Endodermal cell (in vitro differentiated cells): ENCODE results near the gene CDC42BPB. TPM values are rescaled to one million over a fixed set of nuclear protein-coding genes. Genes with fewer than 3 reads are reported as not detected.
A peak's percentile ranks its signal among the peaks of the same experiment; 100 is the strongest.

Source experiments
- DNase-seq: peaks from one replicate; pipeline ENCODE4 v3.0.0-alpha.2; 2017
- H3K27ac ChIP-seq: 2 replicates; pipeline ENCODE4 v1.5.1; 2013; ENCODE audit warnings: mild to moderate bottlenecking, low read depth, low read length, moderate library complexity
- H3K27me3 ChIP-seq: 2 replicates; pipeline ENCODE4 v1.6.1; 2013; ENCODE audit warnings: mild to moderate bottlenecking, low read length, moderate library complexity; ENCODE audit not compliant: insufficient read depth, control insufficient read depth, poor library complexity, severe bottlenecking
- H3K36me3 ChIP-seq: 2 replicates; pipeline ENCODE4 v1.7.0; 2013; ENCODE audit warnings: mild to moderate bottlenecking, low read length, moderate library complexity; ENCODE audit not compliant: control insufficient read depth, insufficient read depth
- H3K4me1 ChIP-seq: one replicate; pipeline ENCODE4 v1.7.0; 2013; ENCODE audit warnings: low read length; ENCODE audit not compliant: control insufficient read depth, insufficient read depth
- H3K4me3 ChIP-seq: 2 replicates; pipeline ENCODE4 v1.5.1; 2013; ENCODE audit warnings: mild to moderate bottlenecking, low read length, moderate library complexity
- H3K9ac ChIP-seq: 2 replicates; pipeline ENCODE4 v1.6.1; 2013; ENCODE audit warnings: mild to moderate bottlenecking, low read length, moderate library complexity; ENCODE audit not compliant: poor library complexity, severe bottlenecking; ENCODE audit errors: extremely low read depth
- H3K9me3 ChIP-seq: 2 replicates; pipeline ENCODE4 v1.6.1; 2013; ENCODE audit warnings: mild to moderate bottlenecking, low read length, moderate library complexity; ENCODE audit not compliant: control insufficient read depth
- H3K27ac Mint-ChIP-seq: 2 replicates; pipeline ENCODE4 v1.8.0; 2020; ENCODE audit warnings: mixed read lengths
- H3K27me3 Mint-ChIP-seq: 2 replicates; pipeline ENCODE4 v1.8.0; 2021; ENCODE audit warnings: mild to moderate bottlenecking, mixed read lengths; ENCODE audit not compliant: insufficient read depth
- H3K36me3 Mint-ChIP-seq: 2 replicates; pipeline ENCODE4 v1.8.0; 2020; ENCODE audit warnings: low read depth, mixed read lengths
- H3K4me1 Mint-ChIP-seq: 2 replicates; pipeline ENCODE4 v1.8.0; 2020; ENCODE audit warnings: mixed read lengths
- H3K4me3 Mint-ChIP-seq: 2 replicates; pipeline ENCODE4 v1.8.0; 2020; ENCODE audit warnings: mild to moderate bottlenecking, moderate library complexity, mixed read lengths
- H3K9me3 Mint-ChIP-seq: 2 replicates; pipeline ENCODE4 v1.8.0; 2020; ENCODE audit warnings: mild to moderate bottlenecking, mixed read lengths
- CTCF ChIP-seq: fragments of 200-600 bp; sonication (generic); conservative IDR thresholded peaks from 2 replicates; pipeline ENCODE4 v1.5.0; 2021; ENCODE audit warnings: antibody characterized with exemption, mild to moderate bottlenecking
- WGBS, 2 experiments: methylation state at CpG; one replicate each; pipeline versions ENCODE4 v1.1.5 to v1.1.7; 2013; ENCODE audit warnings: missing lambda C conversion rate in 2 of 2, mixed read lengths in 1 of 2; ENCODE audit not compliant: insufficient coverage in 1 of 2, insufficient read length in 1 of 2; 5-methylcytosine and 5-hydroxymethylcytosine counted together
- total RNA-seq, 2 donors: library from RNA; stranded (reverse); fragmentation: NEBNext Ultra II Directional in 1 of 2; extraction: Animal tissue kit (Norgen Biotek cat#: 25700) in 1 of 2; gene quantifications; 2 replicates in 1 of 2; 3 replicates in 1 of 2; pipeline ENCODE4 v1.2.1, GENCODE V29; 2021

Gene CDC42BPB
- total RNA-seq, 2 donors from 2014 or later: 120 to 123 TPM

- peaks cover 51% of the 10 kb centered on the region for H3K27me3 ChIP-seq
- H3K4me3 ChIP-seq: no peak overlapping the region
- no peaks in the 10 kb centered on the region for H3K9me3 ChIP-seq
- H3K27ac ChIP-seq: no peak overlapping the region
- no peak for TF ChIP-seq CTCF
- 88 to 89% methylated on average over 3 to 5 of the region's 5 CpGs for WGBS, 2 experiments
- H3K9ac ChIP-seq: no peak overlapping the region
- Mint-ChIP-seq H3K27ac (no peak overlapping the region), H3K9me3 (no peaks in the 10 kb centered on the region), H3K4me3 (no peak overlapping the region), H3K27me3 (peaks cover 13% of the 10 kb centered on the region), H3K4me1 (no peaks in the 10 kb centered on the region), H3K36me3 (no peaks in the 10 kb centered on the region)
- DNase-seq: no peak
- no peaks in the 10 kb centered on the region for H3K36me3 ChIP-seq
- peaks cover 5% of the 10 kb centered on the region for H3K4me1 ChIP-seq
These were observed 136.9 kb downstream of the CDC42BPB start for GRCh38 chr14:102920273-102920997.

GRCh38 chr14:102918438-102918837 is 138.9 kb downstream of the CDC42BPB start:
- H3K27ac ChIP-seq: no peak overlapping the region
- no peaks in the 10 kb centered on the region for H3K36me3 ChIP-seq
- peaks cover 35% of the 10 kb centered on the region for H3K27me3 ChIP-seq
- H3K27ac Mint-ChIP-seq: no peak overlapping the region
- no peaks in the 10 kb centered on the region for H3K9me3 Mint-ChIP-seq
- H3K4me3 ChIP-seq: no peak overlapping the region
- H3K9me3 ChIP-seq: no peaks in the 10 kb centered on the region
- no peaks in the 10 kb centered on the region for H3K36me3 Mint-ChIP-seq
- DNase-seq: no peak
- 60 to 61% methylated on average over 2 of the region's 2 CpGs for WGBS, 2 experiments
- no peaks in the 10 kb centered on the region for H3K4me1 Mint-ChIP-seq
- no peak overlapping the region for H3K4me3 Mint-ChIP-seq
- no peaks in the 10 kb centered on the region for H3K4me1 ChIP-seq
- peaks cover 3% of the 10 kb centered on the region for H3K27me3 Mint-ChIP-seq
- TF ChIP-seq CTCF: no peak
- H3K9ac ChIP-seq: no peak overlapping the region

GRCh38 chr14:102917469-102918211 is 139.7 kb downstream of the CDC42BPB start:
- no peaks in the 10 kb centered on the region for H3K27me3 Mint-ChIP-seq

More at GRCh38 chr14:102917469-102918211, 139.7 kb downstream of the CDC42BPB start:
- DNase-seq: peak; percentile 92
- H3K27ac Mint-ChIP-seq: no peak overlapping the region
- WGBS, 2 experiments: 40 to 49% methylated on average over 9 to 12 of the region's 12 CpGs
- H3K36me3 Mint-ChIP-seq: no peaks in the 10 kb centered on the region
- no peaks in the 10 kb centered on the region for H3K4me1 Mint-ChIP-seq
- no peak overlapping the region for H3K4me3 Mint-ChIP-seq
- H3K27ac ChIP-seq: no peak overlapping the region
- no peaks in the 10 kb centered on the region for H3K4me1 ChIP-seq
- H3K9me3 ChIP-seq: no peaks in the 10 kb centered on the region
- no peak overlapping the region for H3K9ac ChIP-seq
- H3K4me3 ChIP-seq: no peak overlapping the region
- peaks cover 27% of the 10 kb centered on the region for H3K27me3 ChIP-seq
- no peaks in the 10 kb centered on the region for H3K36me3 ChIP-seq
- no peaks in the 10 kb centered on the region for H3K9me3 Mint-ChIP-seq
- peak; percentile 88 for TF ChIP-seq CTCF
